ENCODE data around the gene SBF2. TPM values are rescaled to one million over a fixed set of nuclear protein-coding genes. Genes with fewer than 3 reads are reported as not detected.
A peak's percentile ranks its signal among the peaks of the same experiment; 100 is the strongest.

SBF2 gene
- polyA plus RNA-seq, 1 donor from 2014 or later: 53.4 TPM

GRCh38 chr11:10109806-10110205, 184.2 kb downstream of the SBF2 start:
- Histone ChIP-seq H3K9me3 (ENCODE audit: low read length) (no peaks in the 10 kb centered on the region), H3K27ac (ENCODE audit: low read length) (no peak overlapping the region), H3K9ac (ENCODE audit: low read length) (no peak overlapping the region), H3K36me3 (ENCODE audit: insufficient read depth, low read length) (no peaks in the 10 kb centered on the region), H2AFZ (ENCODE audit: low read depth, low read length) (no peak overlapping the region), H3F3A (ENCODE audit: insufficient read depth, low read length, poor library complexity, severe bottlenecking) (no peaks in the 10 kb centered on the region), H3K9me2 (ENCODE audit: insufficient read depth, low read length) (no peaks in the 10 kb centered on the region), H3K4me3 (ENCODE audit: low read length) (no peak overlapping the region), H3K27me3 (ENCODE audit: insufficient read depth, low read depth, low read length) (no peaks in the 10 kb centered on the region), H4K20me1 (ENCODE audit: insufficient read depth) (no peaks in the 10 kb centered on the region), H3K4me2 (ENCODE audit: low read length) (no peak overlapping the region), H3K79me2 (replicated peaks; ENCODE audit: insufficient read depth, low read length) (no peaks in the 10 kb centered on the region)
- no peak for TF ChIP-seq CTCF (IDR thresholded peaks at IDR 0.05; ENCODE audit: poor library complexity, severe bottlenecking)
- no peak for TF ChIP-seq EP300 (conservative IDR thresholded peaks at IDR 0.05; ENCODE audit: poor library complexity, severe bottlenecking)

- H3K79me2 ChIP-seq (replicated peaks; ENCODE audit: insufficient read depth, low read length): no peaks in the 10 kb centered on the region
- H4K20me1 ChIP-seq (ENCODE audit: insufficient read depth): no peaks in the 10 kb centered on the region
- H3K9me2 ChIP-seq (ENCODE audit: insufficient read depth, low read length): no peaks in the 10 kb centered on the region
- H2AFZ ChIP-seq (ENCODE audit: low read depth, low read length): no peak overlapping the region
- peak overlapping the region; percentile 14 for H3K4me3 ChIP-seq (ENCODE audit: low read length)
- H3K27ac ChIP-seq (ENCODE audit: low read length): no peak overlapping the region
- no peaks in the 10 kb centered on the region for H3K27me3 ChIP-seq (ENCODE audit: insufficient read depth, low read depth, low read length)
- H3K36me3 ChIP-seq (ENCODE audit: insufficient read depth, low read length): no peaks in the 10 kb centered on the region
- no peaks in the 10 kb centered on the region for H3K9me3 ChIP-seq (ENCODE audit: low read length)
- H3K9ac ChIP-seq (ENCODE audit: low read length): no peak overlapping the region
- H3F3A ChIP-seq (ENCODE audit: insufficient read depth, low read length, poor library complexity, severe bottlenecking): no peaks in the 10 kb centered on the region
- TF ChIP-seq EZH2 (IDR thresholded peaks at IDR 0.05; ENCODE audit: borderline replicate concordance, insufficient read depth, low read length, poor library complexity, severe bottlenecking) (no peak), CTCF (IDR thresholded peaks at IDR 0.05; ENCODE audit: poor library complexity, severe bottlenecking) (no peak), SMC3 (conservative IDR thresholded peaks at IDR 0.05; ENCODE audit: poor library complexity) (no peak), RAD21 (conservative IDR thresholded peaks at IDR 0.05) (no peak), EP300 (conservative IDR thresholded peaks at IDR 0.05; ENCODE audit: poor library complexity, severe bottlenecking) (no peak), MXI1 (conservative IDR thresholded peaks at IDR 0.05; ENCODE audit: poor library complexity, severe bottlenecking) (no peak), POLR2AphosphoS5 (IDR thresholded peaks at IDR 0.05) (no peak), REST (IDR thresholded peaks at IDR 0.05; ENCODE audit: borderline replicate concordance) (no peak), TAF1 (IDR thresholded peaks at IDR 0.05; ENCODE audit: low read depth) (no peak)
- no peak overlapping the region for H3K4me2 ChIP-seq (ENCODE audit: low read length)
Measured at GRCh38 chr11:10108915-10109680, 184.9 kb downstream of the SBF2 start.
